ENCODE data around the gene CIZ1. TPM values are rescaled to one million over a fixed set of nuclear protein-coding genes. Genes with fewer than 3 reads are reported as not detected.

The CIZ1 gene
- total RNA-seq, 1 experiment from 2014 or later: 104 TPM

DNA sequence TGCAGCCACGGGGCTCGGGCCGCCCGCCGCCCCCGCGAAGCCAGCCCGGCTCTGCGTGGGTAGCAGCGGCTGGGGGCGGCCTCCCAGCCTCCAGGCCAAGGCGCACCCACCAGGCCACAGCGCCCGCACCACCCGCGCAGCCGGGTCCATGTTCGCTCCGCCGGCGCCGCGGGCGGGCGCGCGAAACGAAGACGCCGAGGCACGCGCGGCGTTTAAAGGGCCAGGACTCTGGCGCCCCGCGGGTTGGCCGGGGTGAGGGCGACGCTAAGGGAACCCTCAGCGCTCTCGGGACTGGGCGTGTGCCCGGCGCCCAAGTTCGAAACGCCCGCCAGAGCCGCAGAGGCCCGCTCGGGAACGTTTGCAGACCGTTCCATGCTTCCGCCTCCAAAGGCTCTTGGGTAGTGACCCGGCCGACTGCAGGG lies 63.8 kb downstream of the CIZ1 start, which contains the start of gene PTGES2:
TSS of gene PTGES2 (minus strand) at position 162 of the 422 bp plus-strand sequence. CDS start at position 150, 12 bp downstream.
- Mint-ChIP-seq H3K9me3 (peaks cover 9 to 12% of the 10 kb centered on the region in 2 experiments), H3K36me3 (ENCODE audit: insufficient read depth in 1 of 3, low read depth in 3 of 3) (peaks cover 21 to 34% (median 26%) of the 10 kb centered on the region in 3 experiments), H3K27me3 (ENCODE audit: low read depth) (peaks cover 30% of the 10 kb centered on the region), H3K4me3 (peak within 1 kb of the TSS; percentile 94 to 97), H3K4me1 (peaks cover 13 to 16% of the 10 kb centered on the region in 2 experiments), H3K27ac (peak within 1 kb of the TSS; percentile 99)
- Histone ChIP-seq H3K4ac (ENCODE audit: low read depth, low read length) (no peak within 1 kb of the TSS), H3K23ac (ENCODE audit: insufficient read length, low read depth, low read length) (no peak within 1 kb of the TSS), H4K20me1 (ENCODE audit: control insufficient read depth, insufficient read depth, insufficient read length) (no peaks in the 10 kb centered on the region), H3K9ac (ENCODE audit: extremely low read depth, insufficient read length, low read length) (peak within 1 kb of the TSS; percentile 81), H3K4me1 (ENCODE audit: insufficient read depth, low read length) (no peaks in the 10 kb centered on the region), H3K4me2 (ENCODE audit: insufficient read depth, insufficient read length, low read length) (peak within 1 kb of the TSS; percentile 58), H2AFZ (ENCODE audit: low read length) (no peak within 1 kb of the TSS), H3K79me1 (ENCODE audit: insufficient read depth, low read depth, low read length, poor library complexity, severe bottlenecking) (no peaks in the 10 kb centered on the region), H3K14ac (ENCODE audit: insufficient read depth, low read length) (peak within 1 kb of the TSS; percentile 96), H3K23me2 (ENCODE audit: insufficient read length, low read depth, low read length, poor library complexity, severe bottlenecking) (peaks cover 12% of the 10 kb centered on the region), H2AK5ac (ENCODE audit: insufficient read length, low read length) (no peak within 1 kb of the TSS), H4K8ac (replicated peaks; ENCODE audit: insufficient read length, low read depth, low read length) (no peak within 1 kb of the TSS), H2BK120ac (ENCODE audit: low read depth, low read length, poor library complexity, severe bottlenecking) (no peak within 1 kb of the TSS), H3K9me3 (ENCODE audit: control insufficient read depth, low read depth, low read length) (no peaks in the 10 kb centered on the region), H2BK12ac (ENCODE audit: insufficient read length, low read depth, low read length) (no peak within 1 kb of the TSS), H3K56ac (ENCODE audit: insufficient read length, low read depth, low read length) (no peak within 1 kb of the TSS), H3K27ac (ENCODE audit: insufficient read length, low read depth, low read length) (peak within 1 kb of the TSS; percentile 18), H2BK15ac (ENCODE audit: low read depth, low read length) (no peak within 1 kb of the TSS), H3T11ph (ENCODE audit: low read length) (no peak within 1 kb of the TSS), H4K5ac (ENCODE audit: insufficient read length, low read depth, low read length) (no peak within 1 kb of the TSS), H4K91ac (ENCODE audit: insufficient read length, low read depth, low read length) (no peak within 1 kb of the TSS), H2BK5ac (ENCODE audit: insufficient read length, low read length) (no peak within 1 kb of the TSS), H2BK20ac (ENCODE audit: low read depth, low read length, poor library complexity, severe bottlenecking) (no peak within 1 kb of the TSS), H3K79me2 (ENCODE audit: insufficient read depth, low read length) (no peaks in the 10 kb centered on the region), H3K27me3 (ENCODE audit: insufficient read depth, low read length) (0 out of 2 replicates have a peak, but pooled peaks cover 3% of the 10 kb centered on the region), H3K18ac (ENCODE audit: insufficient read length, low read depth, low read length) (peak within 1 kb of the TSS; percentile 87)
- TF ChIP-seq, protein P1, sequence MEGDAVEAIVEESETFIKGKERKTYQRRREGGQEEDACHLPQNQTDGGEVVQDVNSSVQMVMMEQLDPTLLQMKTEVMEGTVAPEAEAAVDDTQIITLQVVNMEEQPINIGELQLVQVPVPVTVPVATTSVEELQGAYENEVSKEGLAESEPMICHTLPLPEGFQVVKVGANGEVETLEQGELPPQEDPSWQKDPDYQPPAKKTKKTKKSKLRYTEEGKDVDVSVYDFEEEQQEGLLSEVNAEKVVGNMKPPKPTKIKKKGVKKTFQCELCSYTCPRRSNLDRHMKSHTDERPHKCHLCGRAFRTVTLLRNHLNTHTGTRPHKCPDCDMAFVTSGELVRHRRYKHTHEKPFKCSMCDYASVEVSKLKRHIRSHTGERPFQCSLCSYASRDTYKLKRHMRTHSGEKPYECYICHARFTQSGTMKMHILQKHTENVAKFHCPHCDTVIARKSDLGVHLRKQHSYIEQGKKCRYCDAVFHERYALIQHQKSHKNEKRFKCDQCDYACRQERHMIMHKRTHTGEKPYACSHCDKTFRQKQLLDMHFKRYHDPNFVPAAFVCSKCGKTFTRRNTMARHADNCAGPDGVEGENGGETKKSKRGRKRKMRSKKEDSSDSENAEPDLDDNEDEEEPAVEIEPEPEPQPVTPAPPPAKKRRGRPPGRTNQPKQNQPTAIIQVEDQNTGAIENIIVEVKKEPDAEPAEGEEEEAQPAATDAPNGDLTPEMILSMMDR (conservative IDR thresholded peaks at IDR 0.05): no peak
- no peak for DNase-seq
- WGBS (ENCODE audit: extremely low coverage, insufficient read length, low lambda C conversion rate): no CpG with 5 or more reads among the region's 56 CpGs

Data from H9 (cell line).